Spinal cord (tissue), 10 donors: ENCODE results near the gene RNF130. TPM values are rescaled to one million over a fixed set of nuclear protein-coding genes. Genes with fewer than 3 reads are reported as not detected.

ENCODE experiments used
- DNase-seq, 6 donors: peaks; one replicate each; pipeline versions ENCODE4 v3.0.0 to v3.0.0-alpha.2; 2013 to 2015; ENCODE audit warnings: low spot score in 6 of 6, low read depth in 4 of 6
- H3K27ac ChIP-seq: one replicate; pipeline ENCODE4 v1.5.1; 2013; ENCODE audit warnings: low read depth, low read length, control low read depth
- H3K27me3 ChIP-seq: one replicate; pipeline ENCODE4 v1.6.1; 2013; ENCODE audit warnings: low read length; ENCODE audit not compliant: control insufficient read depth, insufficient read depth
- H3K36me3 ChIP-seq: one replicate; pipeline ENCODE4 v1.6.1; 2013; ENCODE audit warnings: low read length; ENCODE audit not compliant: control insufficient read depth, insufficient read depth
- H3K4me1 ChIP-seq: one replicate; pipeline ENCODE4 v1.6.1; 2013; ENCODE audit warnings: low read length; ENCODE audit not compliant: control insufficient read depth, insufficient read depth
- H3K4me3 ChIP-seq: one replicate; pipeline ENCODE4 v1.5.1; 2013; ENCODE audit warnings: low read depth, low read length, control low read depth
- H3K9me3 ChIP-seq: one replicate; pipeline ENCODE4 v1.6.1; 2013; ENCODE audit warnings: low read length; ENCODE audit not compliant: control insufficient read depth, insufficient read depth
- WGBS: methylation state at CpG from one replicate; pipeline ENCODE4 v1.1.5; 2013; ENCODE audit warnings: missing lambda C conversion rate; ENCODE audit not compliant: insufficient coverage; 5-methylcytosine and 5-hydroxymethylcytosine counted together
- polyA plus RNA-seq, 2 donors: library from polyadenylated mRNA; unstranded; fragments of 120-200 nt; gene quantifications; one replicate each; pipeline ENCODE4 v1.2.1, GENCODE V29; 2013; ENCODE audit not compliant: insufficient read length in 2 of 2
- total RNA-seq, 2 donors: library from RNA; depleted of rRNA in 1 of 2; stranded (reverse); fragments of 120-200 nt in 1 of 2; fragments of >200 nt in 1 of 2; gene quantifications; one replicate each; pipeline versions ENCODE4 v1.2.3 to v1.2.4, GENCODE V29; 2013 to 2014
- donor health status: healthy.

The RNF130 gene
- total and polyA plus RNA-seq, 4 donors = 66.5 to 102 (median 90.3) TPM

- Histone ChIP-seq H3K36me3 (peaks cover 49% of the 10 kb centered on the region), H3K27ac (peak overlapping the region; percentile 45), H3K9me3 (no peaks in the 10 kb centered on the region), H3K27me3 (no peaks in the 10 kb centered on the region), H3K4me3 (no peak overlapping the region), H3K4me1 (peaks cover 16% of the 10 kb centered on the region)
- DNase-seq = no peak
- WGBS = 73% methylated on average over 5 of the region's 14 CpGs
Observed at GRCh38 chr5:180115326-180116076, 43.9 kb upstream of the RNF130 start.

GRCh38 chr5:180114304-180115003 lies 42.9 kb upstream of the RNF130 start:
- no peaks in the 10 kb centered on the region for H3K27me3 ChIP-seq
- H3K36me3 ChIP-seq = peaks cover 38% of the 10 kb centered on the region
- peaks cover 16% of the 10 kb centered on the region for H3K4me1 ChIP-seq
- no peaks in the 10 kb centered on the region for H3K9me3 ChIP-seq
- WGBS = 94% methylated on average over 22 of the region's 23 CpGs
- H3K4me3 ChIP-seq = no peak overlapping the region
- H3K27ac ChIP-seq = no peak overlapping the region
- no peak for DNase-seq

- Histone ChIP-seq H3K27me3 (no peaks in the 10 kb centered on the region), H3K36me3 (peaks cover 32% of the 10 kb centered on the region), H3K4me1 (peaks cover 16% of the 10 kb centered on the region), H3K9me3 (no peaks in the 10 kb centered on the region), H3K4me3 (no peak overlapping the region), H3K27ac (no peak overlapping the region)
- DNase-seq = no peak
- WGBS = 96% methylated on average over 23 of the region's 23 CpGs
Observed at GRCh38 chr5:180113660-180114303, 42.2 kb upstream of the RNF130 start.

- peaks cover 26% of the 10 kb centered on the region for H3K36me3 ChIP-seq
- no peak for DNase-seq
- H3K4me3 ChIP-seq = no peak overlapping the region
- no peak overlapping the region for H3K27ac ChIP-seq
- H3K4me1 ChIP-seq = peaks cover 16% of the 10 kb centered on the region
- 83% methylated on average over 13 of the region's 15 CpGs for WGBS
- H3K9me3 ChIP-seq = peaks cover 5% of the 10 kb centered on the region
- no peaks in the 10 kb centered on the region for H3K27me3 ChIP-seq
Observed at GRCh38 chr5:180112181-180112861, 40.8 kb upstream of the RNF130 start.

GRCh38 chr5:180111273-180112002 lies 39.9 kb upstream of the RNF130 start:
- 94% methylated on average over 5 of the region's 7 CpGs for WGBS
- no peak for DNase-seq
- Histone ChIP-seq H3K4me3 (no peak overlapping the region), H3K27me3 (no peaks in the 10 kb centered on the region), H3K9me3 (peaks cover 9% of the 10 kb centered on the region), H3K36me3 (peaks cover 19% of the 10 kb centered on the region), H3K4me1 (peaks cover 10% of the 10 kb centered on the region), H3K27ac (no peak overlapping the region)

GRCh38 chr5:180109920-180110319 lies 38.4 kb upstream of the RNF130 start:
- H3K4me3 ChIP-seq = no peak overlapping the region
- WGBS = 79% methylated on average over 6 of the region's 9 CpGs

GRCh38 chr5:180107005-180107404 lies 35.4 kb upstream of the RNF130 start:
- Histone ChIP-seq H3K27ac (no peak overlapping the region), H3K9me3 (peaks cover 9% of the 10 kb centered on the region), H3K36me3 (peaks cover 6% of the 10 kb centered on the region), H3K27me3 (no peaks in the 10 kb centered on the region), H3K4me1 (no peaks in the 10 kb centered on the region), H3K4me3 (no peak overlapping the region)
- WGBS = no CpG with 5 or more reads among the region's 1 CpG
- DNase-seq = no peak

More at GRCh38 chr5:180109920-180110319, 38.4 kb upstream of the RNF130 start:
- DNase-seq = no peak
- Histone ChIP-seq H3K4me1 (no peaks in the 10 kb centered on the region), H3K36me3 (peaks cover 18% of the 10 kb centered on the region), H3K27me3 (no peaks in the 10 kb centered on the region), H3K9me3 (peaks cover 9% of the 10 kb centered on the region), H3K27ac (no peak overlapping the region)

- H3K36me3 ChIP-seq = peaks cover 5% of the 10 kb centered on the region
- no peak for DNase-seq
- 100% methylated on average over 1 of the region's 5 CpGs for WGBS
Observed at GRCh38 chr5:180105827-180106312, 34.3 kb upstream of the RNF130 start.

GRCh38 chr5:180104168-180104530 lies 32.6 kb upstream of the RNF130 start:
- H3K27ac ChIP-seq = no peak overlapping the region
- DNase-seq = no peak
- WGBS = 88% methylated on average over 2 of the region's 3 CpGs
- H3K36me3 ChIP-seq = peaks cover 20% of the 10 kb centered on the region
- H3K4me1 ChIP-seq = no peaks in the 10 kb centered on the region
- peaks cover 9% of the 10 kb centered on the region for H3K9me3 ChIP-seq
- H3K4me3 ChIP-seq = no peak overlapping the region
- no peaks in the 10 kb centered on the region for H3K27me3 ChIP-seq

More at GRCh38 chr5:180105827-180106312, 34.3 kb upstream of the RNF130 start:
- no peak overlapping the region for H3K4me3 ChIP-seq
- H3K4me1 ChIP-seq = no peaks in the 10 kb centered on the region
- no peaks in the 10 kb centered on the region for H3K27me3 ChIP-seq
- no peak overlapping the region for H3K27ac ChIP-seq
- peaks cover 9% of the 10 kb centered on the region for H3K9me3 ChIP-seq
